Adipocyte (in vitro differentiated cells): ENCODE results near the gene ADCY1.

ENCODE experiments used
- DNase-seq: peaks from one replicate; pipeline ENCODE4 v3.0.0-alpha.2; 2015; ENCODE audit warnings: low read depth
- H3K27me3 ChIP-seq: replicated peaks from 2 replicates; pipeline ENCODE4 v1.7.0; 2013; ENCODE audit warnings: mild to moderate bottlenecking, low read length, moderate library complexity; ENCODE audit not compliant: control insufficient read depth, insufficient read depth
- H3K36me3 ChIP-seq: 2 replicates; pipeline ENCODE4 v1.7.0; 2013; ENCODE audit warnings: low read length, mild to moderate bottlenecking, moderate library complexity; ENCODE audit not compliant: control insufficient read depth, insufficient read depth, severe bottlenecking
- H3K4me1 ChIP-seq: 2 replicates; pipeline ENCODE4 v1.7.0; 2013; ENCODE audit warnings: mild to moderate bottlenecking, low read length, moderate library complexity; ENCODE audit not compliant: control insufficient read depth, insufficient read depth
- H3K4me3 ChIP-seq: 2 replicates; pipeline ENCODE4 v1.7.0; 2013; ENCODE audit warnings: mild to moderate bottlenecking, low read length, moderate library complexity
- H3K9ac ChIP-seq: 2 replicates; pipeline ENCODE4 v1.7.0; 2013; ENCODE audit warnings: mild to moderate bottlenecking, low read length, moderate library complexity
- H3K9me3 ChIP-seq: 2 replicates; pipeline ENCODE4 v1.7.0; 2013; ENCODE audit warnings: mild to moderate bottlenecking, low read length, moderate library complexity; ENCODE audit not compliant: control insufficient read depth

ADCY1 gene

DNA sequence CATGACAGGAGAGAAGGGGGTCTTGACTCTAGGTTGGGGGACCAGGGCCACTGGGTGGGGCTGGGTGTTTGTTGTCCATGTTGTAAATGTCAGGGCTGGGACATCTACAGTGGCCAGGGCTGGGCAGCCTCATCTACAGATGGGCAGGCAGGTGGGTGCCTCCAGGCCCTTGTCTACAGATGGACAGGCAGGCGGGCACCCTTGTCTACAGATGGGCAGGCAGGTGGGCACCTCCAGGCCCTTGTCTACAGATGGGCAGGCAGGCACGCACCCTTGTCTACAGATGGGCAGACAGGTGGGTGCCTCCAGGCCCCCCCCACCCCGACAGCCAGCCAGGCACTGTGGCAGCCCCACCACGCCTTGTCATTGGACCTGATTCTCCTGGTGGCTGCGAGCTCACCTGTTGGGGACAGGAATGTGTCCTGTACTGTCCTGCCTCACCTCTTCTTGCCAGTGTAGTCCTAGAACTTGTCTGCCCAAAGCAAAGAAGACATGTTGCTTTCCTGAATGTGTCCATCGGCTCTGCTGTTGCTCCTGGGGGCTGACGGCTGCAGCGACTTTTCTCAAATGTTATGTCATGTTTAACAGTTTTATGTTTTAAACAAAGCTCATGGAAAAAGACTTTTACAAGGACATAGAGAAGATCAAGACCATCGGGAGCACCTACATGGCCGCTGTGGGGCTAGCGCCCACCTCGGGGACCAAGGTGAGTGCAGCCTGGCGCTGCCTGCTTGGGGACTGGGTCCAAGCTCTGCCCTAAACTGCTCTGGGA, 129.9 kb downstream of the ADCY1 start:
- no peaks in the 10 kb centered on the region for H3K4me1 ChIP-seq
- no peaks in the 10 kb centered on the region for H3K36me3 ChIP-seq
- H3K9ac ChIP-seq = no peak overlapping the region
- DNase-seq = no peak
- no peak overlapping the region for H3K4me3 ChIP-seq
- H3K9me3 ChIP-seq = no peaks in the 10 kb centered on the region
- H3K27me3 ChIP-seq = no peaks in the 10 kb centered on the region

- DNase-seq = no peak
- H3K9me3 ChIP-seq = no peaks in the 10 kb centered on the region
- no peak overlapping the region for H3K9ac ChIP-seq
- H3K36me3 ChIP-seq = no peaks in the 10 kb centered on the region
- H3K27me3 ChIP-seq = no peaks in the 10 kb centered on the region
- H3K4me3 ChIP-seq = no peak overlapping the region
- H3K4me1 ChIP-seq = peaks cover 5% of the 10 kb centered on the region
Observed at GRCh38 chr7:45704683-45705016, 130.5 kb downstream of the ADCY1 start.

DNA sequence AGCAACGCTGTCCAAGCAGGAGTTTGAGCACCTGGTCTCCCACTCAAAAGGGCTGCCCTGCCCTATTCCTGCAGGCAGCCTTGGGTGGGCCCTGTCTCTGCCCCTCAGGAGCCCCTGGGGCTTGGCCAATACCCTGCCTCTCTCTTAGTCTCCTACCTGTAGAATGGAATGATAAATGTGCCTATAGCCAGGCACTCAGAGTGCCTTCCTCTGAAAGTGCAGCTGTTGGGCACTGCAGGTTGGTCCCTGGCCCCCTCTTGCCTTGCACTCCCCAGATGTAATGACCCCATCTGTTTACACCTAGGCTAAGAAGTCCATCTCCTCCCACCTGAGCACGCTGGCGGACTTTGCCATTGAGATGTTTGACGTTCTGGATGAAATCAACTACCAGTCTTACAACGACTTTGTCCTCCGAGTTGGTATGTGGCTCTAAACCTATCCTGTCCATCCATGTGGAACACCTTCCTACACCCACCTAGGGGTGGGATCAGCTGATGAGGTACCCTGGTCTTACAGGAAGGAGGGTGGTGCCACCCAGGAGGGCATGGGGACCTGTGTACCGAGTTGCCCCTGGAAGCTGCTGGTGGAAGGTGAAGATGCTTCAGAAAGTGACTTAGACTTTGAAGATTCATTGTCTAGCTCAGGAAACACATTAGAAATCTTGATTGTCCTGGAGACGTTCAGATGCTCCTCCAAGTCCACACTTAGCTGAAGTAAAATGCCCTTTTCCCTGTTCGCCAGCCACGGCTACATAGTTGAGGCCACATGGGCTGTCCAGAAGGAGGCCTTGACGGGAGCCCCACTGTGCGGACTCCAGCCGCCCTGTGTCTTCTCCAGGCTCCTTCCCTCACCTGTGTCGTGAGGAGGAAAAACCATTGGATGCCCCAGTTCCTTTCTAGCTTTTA, 134.1 kb downstream of the ADCY1 start:
- DNase-seq = no peak
- Histone ChIP-seq H3K9ac (no peak overlapping the region), H3K4me3 (no peak overlapping the region), H3K4me1 (peaks cover 8% of the 10 kb centered on the region), H3K9me3 (no peaks in the 10 kb centered on the region), H3K36me3 (no peaks in the 10 kb centered on the region), H3K27me3 (no peaks in the 10 kb centered on the region)

DNA sequence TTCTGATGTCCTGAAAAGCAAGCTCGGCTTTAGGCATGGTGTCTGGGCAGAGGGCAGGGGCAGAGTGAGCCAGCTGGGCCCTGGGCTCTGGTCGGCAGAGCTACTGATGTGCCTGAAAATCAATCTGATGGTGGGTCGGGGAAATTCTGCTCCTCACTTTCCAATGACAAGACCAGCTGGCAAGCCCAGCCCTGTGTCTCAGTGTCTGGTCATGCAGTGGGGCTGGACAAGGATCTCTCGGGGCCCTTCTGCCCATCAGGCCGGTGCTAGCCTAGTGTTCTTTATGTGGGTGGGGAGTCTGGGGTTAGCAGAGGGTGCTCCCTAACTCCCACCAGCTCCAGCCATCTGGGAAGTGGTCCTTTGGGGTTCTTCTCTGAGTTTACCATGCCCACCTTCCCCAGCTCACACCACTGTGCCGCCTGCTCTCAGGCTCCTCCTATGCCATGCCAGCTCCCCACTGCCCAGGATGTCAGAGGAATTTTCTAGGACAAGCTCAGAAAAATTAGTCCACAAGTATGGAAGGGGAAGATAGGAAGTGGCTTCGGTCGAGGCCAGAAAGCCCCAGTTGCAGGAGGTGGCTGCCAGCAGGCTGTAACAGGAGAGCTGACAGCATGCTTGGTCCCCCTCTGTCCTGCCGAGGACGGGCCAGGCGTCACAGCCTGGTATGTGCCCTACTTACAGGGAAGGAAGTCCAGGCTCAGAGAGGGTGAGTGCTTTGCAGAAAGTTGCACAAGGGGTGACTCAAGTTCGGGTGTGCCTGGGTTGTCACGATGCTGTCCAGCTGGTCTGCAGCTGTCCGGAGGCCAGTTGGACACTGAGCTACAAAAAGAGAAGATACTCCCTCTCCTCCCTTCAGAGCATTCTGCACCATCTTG, 135.2 kb downstream of the ADCY1 start:
- Histone ChIP-seq H3K27me3 (no peaks in the 10 kb centered on the region), H3K9me3 (no peaks in the 10 kb centered on the region), H3K9ac (no peak overlapping the region), H3K4me1 (peaks cover 8% of the 10 kb centered on the region), H3K4me3 (no peak overlapping the region), H3K36me3 (no peaks in the 10 kb centered on the region)
- peak; percentile 43 for DNase-seq

- Histone ChIP-seq H3K9ac (no peak overlapping the region), H3K4me1 (peaks cover 8% of the 10 kb centered on the region), H3K9me3 (no peaks in the 10 kb centered on the region), H3K4me3 (no peak overlapping the region), H3K36me3 (no peaks in the 10 kb centered on the region), H3K27me3 (no peaks in the 10 kb centered on the region)
- DNase-seq = no peak
Observed at GRCh38 chr7:45710271-45711160, 136.3 kb downstream of the ADCY1 start.

GRCh38 chr7:45711161-45711490, 137.0 kb downstream of the ADCY1 start:
- Histone ChIP-seq H3K9ac (no peak overlapping the region), H3K27me3 (no peaks in the 10 kb centered on the region), H3K9me3 (no peaks in the 10 kb centered on the region), H3K4me3 (no peak overlapping the region), H3K4me1 (peaks cover 8% of the 10 kb centered on the region), H3K36me3 (no peaks in the 10 kb centered on the region)
- no peak for DNase-seq

DNA sequence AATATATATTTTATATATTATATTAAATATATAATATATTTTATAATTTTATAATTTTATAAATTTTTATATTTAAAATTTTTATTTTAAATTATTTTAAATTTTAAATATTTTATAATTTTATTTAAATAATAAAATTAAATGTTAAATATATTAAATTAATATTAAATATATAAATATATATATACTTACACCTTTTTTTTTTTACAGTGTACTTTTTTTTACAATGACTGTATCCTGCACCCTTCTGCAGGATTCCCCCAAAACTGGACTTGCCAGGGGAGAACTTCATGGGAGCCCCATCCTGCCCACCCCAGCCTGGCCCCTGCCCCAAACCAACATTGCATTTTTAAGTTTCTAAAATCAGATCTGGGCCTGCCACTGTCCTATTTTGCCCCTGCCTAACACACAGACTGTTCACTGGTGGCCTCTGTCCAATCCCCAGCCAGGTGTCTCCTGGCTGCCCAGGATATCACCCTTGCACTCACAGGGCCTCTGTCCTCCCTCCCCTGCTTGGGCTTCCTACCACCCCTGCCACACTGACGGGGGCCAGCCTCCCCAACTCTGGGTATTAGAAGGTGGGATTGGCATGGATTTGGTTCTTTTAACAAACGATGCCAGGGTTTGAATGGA, 138.0 kb downstream of the ADCY1 start:
- DNase-seq = no peak
- Histone ChIP-seq H3K9ac (no peak overlapping the region), H3K4me3 (no peak overlapping the region), H3K9me3 (no peaks in the 10 kb centered on the region), H3K36me3 (no peaks in the 10 kb centered on the region), H3K27me3 (no peaks in the 10 kb centered on the region), H3K4me1 (peaks cover 8% of the 10 kb centered on the region)

GRCh38 chr7:45712872-45713668, 138.9 kb downstream of the ADCY1 start:
- no peaks in the 10 kb centered on the region for H3K36me3 ChIP-seq
- no peaks in the 10 kb centered on the region for H3K27me3 ChIP-seq
- no peak for DNase-seq
- H3K9ac ChIP-seq = no peak overlapping the region
- no peaks in the 10 kb centered on the region for H3K9me3 ChIP-seq
- H3K4me3 ChIP-seq = no peak overlapping the region
- peaks cover 8% of the 10 kb centered on the region for H3K4me1 ChIP-seq

DNA sequence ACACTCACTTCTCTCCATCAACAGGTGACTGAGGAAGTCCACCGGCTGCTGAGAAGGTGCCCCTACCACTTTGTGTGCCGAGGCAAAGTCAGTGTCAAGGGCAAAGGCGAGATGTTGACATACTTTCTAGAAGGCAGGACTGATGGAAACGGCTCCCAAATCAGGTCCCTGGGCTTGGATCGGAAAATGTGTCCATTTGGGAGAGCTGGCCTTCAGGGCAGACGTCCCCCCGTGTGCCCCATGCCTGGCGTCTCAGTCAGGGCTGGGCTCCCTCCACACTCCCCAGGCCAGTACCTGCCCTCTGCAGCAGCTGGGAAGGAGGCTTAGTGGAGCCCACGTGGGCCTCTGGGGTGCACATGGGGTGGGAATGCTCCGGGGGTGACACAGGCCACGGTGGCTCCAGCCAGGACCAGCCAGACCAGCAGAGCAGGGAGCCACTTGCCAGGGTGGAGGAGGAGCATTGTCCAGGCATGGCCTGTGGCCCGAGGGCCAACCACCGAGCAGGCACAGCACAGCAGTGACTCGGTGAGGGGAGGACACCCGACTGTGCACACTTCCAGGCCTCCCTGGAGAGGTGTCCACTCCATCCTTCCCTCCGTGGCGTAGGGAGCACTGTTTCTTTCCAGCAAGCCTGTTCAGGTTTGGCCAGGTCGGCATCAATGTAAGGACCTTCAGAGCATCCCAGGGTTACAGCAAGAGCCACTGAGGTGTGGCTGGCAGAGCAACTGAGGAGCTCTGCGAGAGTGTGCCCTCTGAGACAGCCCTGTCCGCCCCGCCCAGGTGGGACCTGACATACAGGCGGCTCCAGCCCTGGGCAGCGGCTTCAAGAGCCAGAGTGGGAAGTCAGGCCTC, 139.7 kb downstream of the ADCY1 start:
- H3K36me3 ChIP-seq = no peaks in the 10 kb centered on the region
- H3K9me3 ChIP-seq = no peaks in the 10 kb centered on the region
- DNase-seq = no peak
- H3K9ac ChIP-seq = no peak overlapping the region
- no peak overlapping the region for H3K4me3 ChIP-seq
- H3K27me3 ChIP-seq = no peaks in the 10 kb centered on the region
- peaks cover 8% of the 10 kb centered on the region for H3K4me1 ChIP-seq
